Measurements from ENCODE around the gene CFAP410. TPM values are rescaled to one million over a fixed set of nuclear protein-coding genes. Genes with fewer than 3 reads are reported as not detected.

CFAP410 gene
- total RNA-seq, 2 donors from 2014 or later: 33.1 to 35.7 TPM

DNA sequence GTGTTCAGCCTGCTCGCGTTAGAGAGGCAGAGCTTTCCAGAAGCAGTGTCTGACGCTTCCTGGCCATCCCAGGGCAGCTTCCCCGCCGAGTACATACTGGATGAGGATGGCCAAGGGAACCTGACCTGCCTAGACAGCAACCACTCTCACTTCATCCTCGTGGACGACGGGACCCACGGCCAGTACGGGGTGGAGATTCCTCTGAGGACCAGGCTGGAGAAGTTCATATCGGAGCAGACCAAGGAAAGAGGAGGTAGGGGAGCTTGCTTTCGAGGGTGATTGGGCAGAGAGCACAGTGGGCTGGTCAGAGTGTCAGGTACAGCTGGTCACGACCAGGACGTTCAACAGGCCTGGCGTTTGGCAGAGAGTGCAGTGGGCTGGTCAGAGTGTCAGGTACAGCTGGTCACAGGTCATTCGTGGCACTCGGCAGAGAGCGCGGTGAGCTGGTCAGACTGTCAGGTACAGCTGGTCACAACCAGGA, 36.6 kb upstream of the CFAP410 start:
- DNase-seq: peak; percentile 18
- Histone ChIP-seq H3K4me1 (ENCODE audit: control insufficient read depth, insufficient read depth, low read length) (peaks cover 5% of the 10 kb centered on the region), H3K27ac (ENCODE audit: low read depth, low read length) (no peak overlapping the region), H3K4me3 (ENCODE audit: low read length) (no peak overlapping the region), H3K27me3 (ENCODE audit: control insufficient read depth, insufficient read depth, low read length, poor library complexity, severe bottlenecking) (no peaks in the 10 kb centered on the region), H3K9me3 (ENCODE audit: control insufficient read depth, low read length) (peaks cover 20% of the 10 kb centered on the region), H3K36me3 (ENCODE audit: control insufficient read depth, insufficient read depth, low read length) (no peaks in the 10 kb centered on the region), H3K9ac (ENCODE audit: extremely low read depth, low read length, poor library complexity, severe bottlenecking) (no peak overlapping the region)
- Mint-ChIP-seq H3K4me1 (peaks cover 12% of the 10 kb centered on the region), H3K4me3 (no peak overlapping the region), H3K27me3 (ENCODE audit: insufficient read depth) (peaks cover 12% of the 10 kb centered on the region), H3K9me3 (peaks cover 32% of the 10 kb centered on the region), H3K36me3 (ENCODE audit: low read depth) (peaks cover 8% of the 10 kb centered on the region), H3K27ac (no peak overlapping the region)
- 94 to 98% methylated on average over 17 to 19 of the region's 19 CpGs for WGBS, 2 experiments (ENCODE audit: insufficient coverage in 1 of 2, insufficient read length in 1 of 2)
- TF ChIP-seq, protein P1, sequence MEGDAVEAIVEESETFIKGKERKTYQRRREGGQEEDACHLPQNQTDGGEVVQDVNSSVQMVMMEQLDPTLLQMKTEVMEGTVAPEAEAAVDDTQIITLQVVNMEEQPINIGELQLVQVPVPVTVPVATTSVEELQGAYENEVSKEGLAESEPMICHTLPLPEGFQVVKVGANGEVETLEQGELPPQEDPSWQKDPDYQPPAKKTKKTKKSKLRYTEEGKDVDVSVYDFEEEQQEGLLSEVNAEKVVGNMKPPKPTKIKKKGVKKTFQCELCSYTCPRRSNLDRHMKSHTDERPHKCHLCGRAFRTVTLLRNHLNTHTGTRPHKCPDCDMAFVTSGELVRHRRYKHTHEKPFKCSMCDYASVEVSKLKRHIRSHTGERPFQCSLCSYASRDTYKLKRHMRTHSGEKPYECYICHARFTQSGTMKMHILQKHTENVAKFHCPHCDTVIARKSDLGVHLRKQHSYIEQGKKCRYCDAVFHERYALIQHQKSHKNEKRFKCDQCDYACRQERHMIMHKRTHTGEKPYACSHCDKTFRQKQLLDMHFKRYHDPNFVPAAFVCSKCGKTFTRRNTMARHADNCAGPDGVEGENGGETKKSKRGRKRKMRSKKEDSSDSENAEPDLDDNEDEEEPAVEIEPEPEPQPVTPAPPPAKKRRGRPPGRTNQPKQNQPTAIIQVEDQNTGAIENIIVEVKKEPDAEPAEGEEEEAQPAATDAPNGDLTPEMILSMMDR (conservative IDR thresholded peaks at IDR 0.05): no peak

DNA sequence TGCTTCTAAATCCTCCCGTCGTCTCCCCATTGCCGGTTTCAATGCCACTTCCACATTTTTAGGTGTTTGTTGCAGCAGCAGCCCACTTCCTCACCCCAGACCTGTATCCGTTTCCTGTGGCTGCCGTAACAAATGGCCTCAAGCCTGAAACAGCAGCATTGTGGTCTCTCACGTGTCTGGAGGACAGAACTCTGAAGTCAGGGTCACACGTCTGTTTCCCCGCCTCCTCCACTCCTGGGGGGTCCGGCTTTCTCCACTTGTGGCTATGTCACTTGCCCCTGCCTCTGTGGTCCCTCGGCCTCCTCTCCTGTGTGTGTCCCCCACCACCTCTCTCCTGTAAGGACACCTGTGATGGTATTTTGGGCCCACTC, 36.1 kb upstream of the CFAP410 start:
- peak; percentile 23 for DNase-seq
- Mint-ChIP-seq H3K9me3 (peaks cover 32% of the 10 kb centered on the region), H3K36me3 (ENCODE audit: low read depth) (peaks cover 8% of the 10 kb centered on the region)

DNA sequence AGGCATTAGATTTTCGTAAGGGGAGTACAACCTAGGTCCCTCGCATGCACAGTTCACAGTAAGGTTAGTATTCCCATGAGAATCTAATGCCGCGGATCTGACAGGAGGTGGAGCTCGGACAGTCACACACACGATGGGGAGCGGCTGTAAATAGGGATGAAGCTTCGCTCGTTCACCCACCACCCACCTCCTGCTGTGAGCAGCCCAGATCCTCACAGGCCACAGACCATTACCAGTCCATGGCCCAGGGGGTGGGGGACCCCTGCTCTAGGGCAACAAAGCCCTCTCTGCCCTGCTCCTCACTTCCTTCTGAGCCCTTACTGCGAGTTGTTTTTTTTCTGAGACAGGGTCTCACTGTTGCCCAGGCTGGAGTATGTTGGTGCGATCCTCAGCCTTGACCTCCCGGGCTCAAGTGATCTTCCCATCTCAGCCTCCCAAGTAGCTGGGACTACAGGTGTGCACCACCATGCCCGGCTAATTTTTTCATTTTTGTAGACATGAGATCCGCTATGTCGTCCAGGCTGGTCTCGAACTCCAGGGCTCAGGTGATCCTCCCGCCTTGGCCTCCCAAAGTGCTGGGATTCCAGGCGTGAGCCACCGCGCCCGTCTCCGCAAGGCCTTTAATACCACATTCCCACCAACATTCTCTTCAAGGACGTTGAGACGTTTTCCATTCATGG, 35.6 kb upstream of the CFAP410 start:
- H3K27me3 ChIP-seq (ENCODE audit: control insufficient read depth, insufficient read depth, low read length, poor library complexity, severe bottlenecking): no peaks in the 10 kb centered on the region
- WGBS, 2 experiments (ENCODE audit: insufficient coverage in 1 of 2, insufficient read length in 1 of 2): 97% methylated on average over 15 to 24 of the region's 24 CpGs
- no peak overlapping the region for H3K4me3 ChIP-seq (ENCODE audit: low read length)
- no peak overlapping the region for H3K9ac ChIP-seq (ENCODE audit: extremely low read depth, low read length, poor library complexity, severe bottlenecking)
- H3K4me1 ChIP-seq (ENCODE audit: control insufficient read depth, insufficient read depth, low read length): no peaks in the 10 kb centered on the region
- DNase-seq: peak; percentile 20
- no peaks in the 10 kb centered on the region for H3K36me3 ChIP-seq (ENCODE audit: control insufficient read depth, insufficient read depth, low read length)
- Mint-ChIP-seq H3K27me3 (ENCODE audit: insufficient read depth) (peaks cover 16% of the 10 kb centered on the region), H3K36me3 (ENCODE audit: low read depth) (peaks cover 8% of the 10 kb centered on the region), H3K27ac (no peak overlapping the region), H3K9me3 (peaks cover 32% of the 10 kb centered on the region), H3K4me3 (no peak overlapping the region), H3K4me1 (peaks cover 2% of the 10 kb centered on the region)
- no peak overlapping the region for H3K27ac ChIP-seq (ENCODE audit: low read depth, low read length)
- TF ChIP-seq, protein P1 (conservative IDR thresholded peaks at IDR 0.05): no peak
- H3K9me3 ChIP-seq (ENCODE audit: control insufficient read depth, low read length): peaks cover 20% of the 10 kb centered on the region

More for the DNA sequence above, 36.1 kb upstream of the CFAP410 start:
- H3K4me1 Mint-ChIP-seq: peaks cover 7% of the 10 kb centered on the region
- peaks cover 20% of the 10 kb centered on the region for H3K9me3 ChIP-seq (ENCODE audit: control insufficient read depth, low read length)
- no peak overlapping the region for H3K27ac ChIP-seq (ENCODE audit: low read depth, low read length)
- H3K9ac ChIP-seq (ENCODE audit: extremely low read depth, low read length, poor library complexity, severe bottlenecking): no peak overlapping the region
- H3K27me3 Mint-ChIP-seq (ENCODE audit: insufficient read depth): peaks cover 14% of the 10 kb centered on the region
- H3K4me3 Mint-ChIP-seq: no peak overlapping the region
- TF ChIP-seq, protein P1 (conservative IDR thresholded peaks at IDR 0.05): no peak
- no peak overlapping the region for H3K27ac Mint-ChIP-seq
- no peaks in the 10 kb centered on the region for H3K36me3 ChIP-seq (ENCODE audit: control insufficient read depth, insufficient read depth, low read length)
- no peaks in the 10 kb centered on the region for H3K27me3 ChIP-seq (ENCODE audit: control insufficient read depth, insufficient read depth, low read length, poor library complexity, severe bottlenecking)
- 96% methylated on average over 10 of the region's 10 CpGs for WGBS, 2 experiments (ENCODE audit: insufficient coverage in 1 of 2, insufficient read length in 1 of 2)
- no peak overlapping the region for H3K4me3 ChIP-seq (ENCODE audit: low read length)
- H3K4me1 ChIP-seq (ENCODE audit: control insufficient read depth, insufficient read depth, low read length): peaks cover under 1% of the 10 kb centered on the region
